Small intestine (tissue), 7 donors: ENCODE data around the gene CCL20. TPM values are rescaled to one million over a fixed set of nuclear protein-coding genes. Genes with fewer than 3 reads are reported as not detected.

ENCODE experiments used
- DNase-seq, 2 donors: peaks; one replicate each; pipeline versions ENCODE4 v3.0.0 to v3.0.0-alpha.2; 2013
- FAIRE-seq: peaks from 2 replicates; lab custom pipeline; 2012; peaks lifted over from hg19 to GRCh38; lab: Jason Lieb, UNC
- H3K27ac ChIP-seq, 3 donors: one replicate each; pipeline ENCODE4 v1.5.1; 2013; ENCODE audit warnings: low read length in 2 of 3, mild to moderate bottlenecking in 2 of 3, control low read depth in 1 of 3, inconsistent platforms in 1 of 3, low read depth in 1 of 3, moderate library complexity in 1 of 3
- H3K27me3 ChIP-seq, 3 donors: one replicate each; pipeline ENCODE4 v1.6.1; 2013; ENCODE audit warnings: low read length in 3 of 3, inconsistent platforms in 1 of 3; ENCODE audit not compliant: control insufficient read depth in 3 of 3, insufficient read depth in 3 of 3
- H3K36me3 ChIP-seq, 3 donors: one replicate each; pipeline ENCODE4 v1.6.1; 2013; ENCODE audit warnings: low read length in 3 of 3, inconsistent platforms in 1 of 3, low read depth in 1 of 3, mild to moderate bottlenecking in 1 of 3, moderate library complexity in 1 of 3; ENCODE audit not compliant: control insufficient read depth in 3 of 3, insufficient read depth in 2 of 3
- H3K4me1 ChIP-seq, 3 donors: one replicate each; pipeline ENCODE4 v1.6.1; 2013; ENCODE audit warnings: low read length in 2 of 3, inconsistent platforms in 1 of 3, low read depth in 1 of 3, mild to moderate bottlenecking in 1 of 3, moderate library complexity in 1 of 3; ENCODE audit not compliant: control insufficient read depth in 3 of 3, insufficient read depth in 2 of 3
- H3K4me3 ChIP-seq, 3 donors: one replicate each; pipeline ENCODE4 v1.5.1; 2013; ENCODE audit warnings: low read length in 3 of 3, control low read depth in 1 of 3, inconsistent platforms in 1 of 3, low read depth in 1 of 3, mild to moderate bottlenecking in 1 of 3, moderate library complexity in 1 of 3
- H3K9me3 ChIP-seq, 2 donors: one replicate each; pipeline ENCODE4 v1.6.1; 2013; ENCODE audit warnings: low read depth in 1 of 2, low read length in 1 of 2; ENCODE audit not compliant: control insufficient read depth in 2 of 2, insufficient read depth in 1 of 2
- WGBS, 3 donors: extraction: QIAGEN DNeasy Blood & Tissue Kit; methylation state at CpG; one replicate each; pipeline ENCODE4 v1.1.7; 2013; 5-methylcytosine and 5-hydroxymethylcytosine counted together
- polyA plus RNA-seq, 4 donors: library from polyadenylated mRNA; stranded (reverse) in 3 of 4; unstranded in 1 of 4; fragments of 200-250 nt in 3 of 4; fragments of 120-200 nt in 1 of 4; gene quantifications; one replicate each; pipeline versions ENCODE4 v1.2.1 to v1.2.3, GENCODE V29; 2013
- donor health status: healthy with polysubstance abuse.
- donor health status: control.
- donor health status: control.
- donor health status: Bipolar disorder and iron deficiency.
- donor health status: healthy.

Gene CCL20
- polyA plus RNA-seq, 4 donors = 9.6 to 15.9 (median 11.3) TPM

DNA sequence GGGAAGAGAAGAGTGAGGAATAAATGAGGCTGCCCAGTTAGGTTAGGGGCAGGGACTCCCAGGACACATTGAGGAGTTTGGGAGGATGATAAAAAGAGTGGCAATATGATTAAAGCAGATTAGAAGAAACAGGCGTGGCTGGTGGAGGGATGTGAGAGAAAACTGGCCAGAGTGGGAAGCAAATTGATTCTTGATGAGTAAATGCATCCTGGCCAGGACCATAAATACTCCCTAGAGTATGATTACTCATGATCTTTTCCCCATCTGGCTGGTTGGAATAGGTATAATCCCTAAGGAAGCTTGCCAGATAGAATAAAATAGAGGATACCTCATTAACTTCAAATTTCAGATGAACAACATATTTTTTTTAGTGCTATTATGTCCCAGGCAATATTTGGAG, 36.3 kb downstream of the CCL20 start:
- no peak overlapping the region for H3K4me3 ChIP-seq
- H3K27me3 ChIP-seq = no peaks in the 10 kb centered on the region
- 51 to 86% (median 62%) methylated on average over 1 of the region's 1 CpG for WGBS, 3 donors
- FAIRE-seq (no peak), DNase-seq (no peak)
- no peaks in the 10 kb centered on the region for H3K36me3 ChIP-seq
- H3K4me1 ChIP-seq = no peaks in the 10 kb centered on the region
- no peak overlapping the region for H3K27ac ChIP-seq
- H3K9me3 ChIP-seq = no peaks in the 10 kb centered on the region

DNA sequence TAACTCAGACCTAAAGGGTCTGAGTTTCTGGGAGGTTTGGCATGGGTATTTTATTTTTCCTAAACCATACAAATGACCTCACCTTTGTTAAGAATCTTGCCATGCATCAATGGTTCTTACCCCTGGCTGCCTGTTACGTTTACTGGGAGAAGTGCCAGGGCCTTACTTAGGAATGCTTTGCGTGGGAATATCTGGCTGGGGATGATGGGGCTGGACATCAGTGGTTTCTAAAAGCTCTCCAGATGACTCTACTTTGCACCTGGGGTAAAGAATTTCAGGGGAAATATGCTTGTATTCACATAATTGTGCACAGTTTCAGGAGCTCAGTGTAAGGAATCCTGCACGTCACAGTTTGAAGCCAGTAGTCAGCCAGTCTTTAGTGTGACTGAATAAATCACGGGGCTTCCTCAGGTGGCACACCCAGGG, 39.6 kb downstream of the CCL20 start:
- no peaks in the 10 kb centered on the region for H3K9me3 ChIP-seq
- DNase-seq (no peak), FAIRE-seq (no peak)
- no peak overlapping the region for H3K27ac ChIP-seq
- H3K4me1 ChIP-seq = no peaks in the 10 kb centered on the region
- no peaks in the 10 kb centered on the region for H3K27me3 ChIP-seq
- no peaks in the 10 kb centered on the region for H3K36me3 ChIP-seq
- no peak overlapping the region for H3K4me3 ChIP-seq
- 55 to 69% (median 67%) methylated on average over 4 of the region's 4 CpGs for WGBS, 3 donors

DNA sequence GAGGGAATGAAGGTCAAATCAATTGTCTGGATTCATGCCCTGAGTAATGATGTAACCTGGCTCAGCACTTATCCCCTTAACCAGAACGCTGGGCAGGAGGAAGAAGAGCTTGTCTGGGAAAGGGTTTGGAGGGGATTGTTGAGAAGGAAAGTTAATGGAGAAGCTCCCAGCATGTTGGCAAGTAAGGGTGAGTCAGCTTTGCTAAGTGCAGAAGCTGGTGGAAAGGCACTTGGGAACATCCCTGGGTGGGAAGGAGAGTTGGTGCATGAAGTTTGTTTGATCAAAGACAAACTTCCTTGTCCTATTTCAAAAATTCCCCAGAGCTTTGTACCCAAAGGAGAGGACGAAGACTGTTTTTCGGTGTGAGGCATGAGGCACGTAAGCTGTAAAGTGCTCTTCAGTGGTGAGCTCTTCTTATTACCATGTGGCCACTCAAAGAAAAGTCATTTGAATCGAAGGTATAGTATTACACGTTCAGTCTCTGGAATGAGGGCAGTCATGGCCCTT, 40.2 kb downstream of the CCL20 start:
- Histone ChIP-seq H3K9me3 (no peaks in the 10 kb centered on the region), H3K27ac (no peak overlapping the region), H3K4me3 (no peak overlapping the region), H3K27me3 (no peaks in the 10 kb centered on the region), H3K4me1 (no peaks in the 10 kb centered on the region), H3K36me3 (no peaks in the 10 kb centered on the region)
- DNase-seq (no peak), FAIRE-seq (no peak)
- WGBS, 3 donors = 70 to 80% (median 75%) methylated on average over 6 of the region's 6 CpGs

DNA sequence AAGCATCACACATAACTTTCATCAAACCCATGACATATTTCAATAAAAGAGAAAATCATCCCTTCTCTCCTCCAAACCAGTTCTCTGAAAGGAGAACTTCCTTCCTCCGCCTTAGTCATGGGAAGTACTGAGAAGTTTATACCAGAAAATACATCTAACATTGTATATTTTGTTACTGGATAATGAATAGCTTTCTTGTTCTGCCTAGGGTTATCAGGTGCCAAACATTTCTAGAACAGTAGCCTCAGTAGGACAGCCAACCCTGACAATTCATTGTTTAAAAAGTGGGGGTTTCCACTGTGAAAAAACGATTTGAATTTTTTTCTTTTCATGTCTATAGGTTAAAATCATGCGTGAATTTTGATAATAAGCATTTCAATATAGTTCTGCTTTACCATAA, 41.8 kb downstream of the CCL20 start:
- FAIRE-seq (no peak), DNase-seq (no peak)
- 63 to 76% (median 76%) methylated on average over 3 of the region's 3 CpGs for WGBS, 3 donors
- H3K4me1 ChIP-seq = no peaks in the 10 kb centered on the region
- H3K27me3 ChIP-seq = no peaks in the 10 kb centered on the region
- no peaks in the 10 kb centered on the region for H3K36me3 ChIP-seq
- no peak overlapping the region for H3K27ac ChIP-seq
- no peak overlapping the region for H3K4me3 ChIP-seq
- no peaks in the 10 kb centered on the region for H3K9me3 ChIP-seq

DNA sequence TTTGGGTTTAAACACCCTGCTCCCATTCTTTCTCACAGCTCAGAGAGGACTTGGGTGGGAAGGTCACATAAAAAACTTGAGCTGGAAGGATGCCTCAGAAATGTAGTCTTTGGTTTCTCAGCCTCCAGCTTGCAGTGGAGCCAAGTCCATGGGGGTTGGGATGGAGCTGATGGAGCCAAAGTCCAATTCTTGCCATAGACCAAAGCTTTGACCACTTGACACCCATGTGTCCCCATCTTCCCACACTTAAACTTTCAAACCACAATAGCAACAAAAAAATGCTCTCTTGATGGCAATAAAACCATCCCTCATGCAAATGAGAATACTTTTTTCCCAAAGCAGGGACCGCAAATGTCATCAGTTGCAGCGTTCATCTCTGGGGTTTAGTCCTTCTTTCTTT, 43.1 kb downstream of the CCL20 start:
- Histone ChIP-seq H3K4me3 (no peak overlapping the region), H3K27ac (no peak overlapping the region), H3K36me3 (no peaks in the 10 kb centered on the region), H3K27me3 (no peaks in the 10 kb centered on the region), H3K9me3 (no peaks in the 10 kb centered on the region), H3K4me1 (no peaks in the 10 kb centered on the region)
- no peak for FAIRE-seq
- DNase-seq = no peak
- WGBS, 3 donors = 84 to 94% (median 88%) methylated on average over 2 of the region's 2 CpGs

DNA sequence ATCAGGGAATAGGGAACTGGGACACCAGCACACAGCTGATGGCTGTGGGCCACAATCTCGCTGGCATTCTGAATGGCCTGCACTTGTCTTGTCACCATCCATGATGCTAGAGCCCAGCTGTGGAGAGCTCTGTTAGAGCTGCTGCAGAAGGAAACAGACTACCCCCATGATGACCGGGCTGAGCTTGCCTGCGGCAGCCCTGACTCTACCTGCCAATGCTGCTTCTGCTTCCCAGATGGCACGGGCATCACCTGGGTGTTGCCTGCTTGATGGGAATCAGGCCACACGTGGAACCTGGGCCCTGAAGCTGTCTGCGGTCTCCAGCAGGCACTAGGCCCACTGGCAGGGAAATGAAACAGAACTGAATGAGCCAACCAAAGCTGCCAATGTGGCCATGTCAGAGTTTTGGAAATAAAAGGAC, 46.6 kb downstream of the CCL20 start:
- no peak for FAIRE-seq
- Histone ChIP-seq H3K4me3 (no peak overlapping the region), H3K9me3 (no peaks in the 10 kb centered on the region), H3K36me3 (no peaks in the 10 kb centered on the region), H3K4me1 (no peaks in the 10 kb centered on the region), H3K27me3 (no peaks in the 10 kb centered on the region), H3K27ac (no peak overlapping the region)
- WGBS, 3 donors = 83 to 87% (median 83%) methylated on average over 6 of the region's 6 CpGs
- DNase-seq = no peak

DNA sequence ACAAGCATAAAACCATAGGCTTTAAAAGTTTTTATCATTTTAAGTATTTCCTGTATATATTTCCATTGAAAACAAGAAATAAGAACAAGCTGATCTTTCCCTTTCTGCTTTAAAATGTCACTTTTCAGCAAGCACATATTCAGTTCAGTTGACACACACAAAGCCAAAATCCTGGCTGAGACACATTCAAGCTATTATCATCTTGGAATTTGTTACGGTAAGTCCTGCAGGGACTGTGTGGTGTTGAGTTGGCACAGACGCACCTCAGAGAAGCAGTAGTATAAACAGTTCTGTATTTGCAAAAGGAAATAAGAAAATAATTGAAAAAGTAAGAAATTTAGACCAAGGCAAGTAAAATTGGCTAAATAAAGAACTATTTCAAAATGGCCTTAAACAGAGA, 47.4 kb downstream of the CCL20 start:
- no peak for FAIRE-seq
- Histone ChIP-seq H3K4me1 (no peaks in the 10 kb centered on the region), H3K4me3 (no peak overlapping the region), H3K36me3 (no peaks in the 10 kb centered on the region), H3K27me3 (no peaks in the 10 kb centered on the region), H3K27ac (no peak overlapping the region), H3K9me3 (no peaks in the 10 kb centered on the region)
- no peak for DNase-seq
- 75 to 89% (median 81%) methylated on average over 2 of the region's 2 CpGs for WGBS, 3 donors

DNA sequence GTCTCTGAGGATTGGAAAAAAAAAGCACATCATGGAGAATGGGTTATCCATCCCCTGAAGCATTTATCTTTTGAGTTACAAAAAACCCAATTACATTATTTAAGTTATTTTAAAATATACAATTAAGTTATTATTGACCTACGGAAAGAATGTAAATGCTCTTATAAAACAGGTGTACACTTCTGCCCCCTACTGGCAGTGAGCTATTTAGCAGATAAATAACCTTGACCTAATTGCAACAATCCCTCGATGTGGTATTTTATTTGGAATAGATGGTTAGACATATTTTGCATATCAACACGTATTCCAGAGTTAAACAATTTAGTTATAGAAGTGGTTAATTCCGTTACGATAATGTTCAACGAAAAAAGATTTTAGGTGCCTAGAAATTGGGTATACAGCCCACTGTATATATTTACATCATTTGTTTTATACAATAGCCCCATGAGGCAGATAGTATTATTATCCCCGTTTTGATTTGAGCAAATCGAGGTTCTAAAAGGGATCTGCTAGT, 48.6 kb downstream of the CCL20 start:
- DNase-seq (peak; percentile 69 to 72), FAIRE-seq (no peak)
- no peaks in the 10 kb centered on the region for H3K9me3 ChIP-seq
- no peak overlapping the region for H3K27ac ChIP-seq
- no peaks in the 10 kb centered on the region for H3K36me3 ChIP-seq
- no peaks in the 10 kb centered on the region for H3K4me1 ChIP-seq
- H3K4me3 ChIP-seq = no peak overlapping the region
- H3K27me3 ChIP-seq = no peaks in the 10 kb centered on the region
- 26 to 34% (median 31%) methylated on average over 8 of the region's 8 CpGs for WGBS, 3 donors
